DLD1 (cell line): ENCODE results near the gene RETREG3.
"Not testable (repeated sequence)": the region's sequence is repeated elsewhere in the genome, so short reads cannot be mapped to it uniquely, and the experiment has no call there.

ENCODE experiments used
- in situ Hi-C: cut with HindIII; loops from 2 replicates; pipeline ENCODE4 v1.10.0; 2017; ENCODE audit warnings: low sequenced_read_pairs

Gene RETREG3

GRCh38 chr17:42574463-42574862 is 34.7 kb downstream of the RETREG3 start:
- in situ Hi-C loops = no loop called here

- in situ Hi-C loops = no loop called here
Observed at GRCh38 chr17:42573095-42573494, 36.1 kb downstream of the RETREG3 start.

DNA sequence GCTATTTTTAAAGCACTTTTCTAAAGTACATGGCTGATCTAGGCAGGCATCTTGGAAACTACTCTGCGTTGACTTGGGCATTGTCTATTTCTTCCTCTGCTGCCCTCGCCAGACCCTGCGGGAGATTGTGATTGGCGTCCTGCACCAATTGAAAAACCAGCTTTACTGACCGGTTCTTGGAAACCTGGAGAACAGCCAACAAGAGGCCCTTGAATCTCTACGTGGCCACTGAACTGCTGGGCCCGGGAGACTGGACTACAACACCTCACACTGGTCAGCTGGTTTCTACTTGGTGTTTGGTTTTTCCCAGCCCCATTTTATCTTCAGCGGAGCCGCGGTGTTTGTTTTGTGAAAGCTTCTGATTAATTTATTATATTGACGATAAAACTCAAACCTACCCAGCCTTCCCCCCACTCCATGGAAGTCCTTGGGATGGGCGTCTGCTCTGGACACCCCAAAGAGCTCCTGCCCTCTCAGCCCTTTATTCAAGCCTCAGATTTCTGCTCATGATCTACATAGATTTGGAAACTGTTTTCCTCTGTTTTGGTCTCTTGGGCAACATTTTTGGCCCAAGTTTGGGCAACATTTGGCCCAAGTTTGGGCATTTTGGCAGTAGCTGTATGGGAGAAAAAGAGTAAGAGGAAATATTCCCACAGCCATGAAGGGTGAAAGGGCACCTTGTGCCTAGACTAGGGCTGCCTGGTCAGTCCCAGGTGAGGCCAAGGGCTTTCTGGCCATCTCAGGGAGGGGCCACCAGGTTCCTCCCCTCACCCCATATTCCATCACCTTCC is 37.5 kb downstream of the RETREG3 start:
- in situ Hi-C loops = no loop called here

DNA sequence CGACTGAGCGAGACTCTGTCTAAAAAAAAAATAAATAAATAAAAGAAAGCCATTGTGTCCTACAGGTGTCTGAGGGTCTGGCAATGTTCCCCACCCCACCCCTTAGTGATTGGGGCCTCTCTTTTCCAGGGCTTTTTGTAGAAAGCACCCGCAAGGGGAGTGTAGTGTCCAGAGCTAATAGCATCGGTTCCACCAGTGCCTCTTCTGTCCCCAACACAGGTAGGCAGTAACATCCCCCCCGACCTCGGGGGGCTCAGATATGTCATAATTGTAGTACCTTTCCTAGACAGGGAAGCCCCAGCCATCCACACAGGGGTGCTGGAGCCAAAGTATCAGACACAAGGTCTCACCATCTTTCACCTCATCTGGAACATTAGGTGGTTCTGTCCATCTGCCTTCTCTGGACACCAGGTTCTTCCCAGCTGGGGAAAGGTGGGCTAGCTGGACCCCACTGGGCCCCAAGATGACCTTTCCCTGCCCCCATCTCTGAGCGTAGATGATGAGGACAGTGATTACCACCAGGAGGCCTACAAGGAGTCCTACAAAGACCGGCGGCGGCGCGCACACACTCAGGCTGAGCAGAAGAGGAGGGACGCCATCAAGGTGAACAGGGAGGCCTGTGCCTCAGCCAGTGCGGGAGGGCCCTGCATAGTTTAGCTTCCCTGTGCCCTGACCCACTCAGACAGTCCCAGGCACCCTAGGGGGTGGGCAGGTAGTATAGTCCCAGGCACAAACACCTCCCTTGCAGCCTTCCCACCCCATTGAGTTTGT is 40.6 kb downstream of the RETREG3 start:
- in situ Hi-C loops = no loop called here

DNA sequence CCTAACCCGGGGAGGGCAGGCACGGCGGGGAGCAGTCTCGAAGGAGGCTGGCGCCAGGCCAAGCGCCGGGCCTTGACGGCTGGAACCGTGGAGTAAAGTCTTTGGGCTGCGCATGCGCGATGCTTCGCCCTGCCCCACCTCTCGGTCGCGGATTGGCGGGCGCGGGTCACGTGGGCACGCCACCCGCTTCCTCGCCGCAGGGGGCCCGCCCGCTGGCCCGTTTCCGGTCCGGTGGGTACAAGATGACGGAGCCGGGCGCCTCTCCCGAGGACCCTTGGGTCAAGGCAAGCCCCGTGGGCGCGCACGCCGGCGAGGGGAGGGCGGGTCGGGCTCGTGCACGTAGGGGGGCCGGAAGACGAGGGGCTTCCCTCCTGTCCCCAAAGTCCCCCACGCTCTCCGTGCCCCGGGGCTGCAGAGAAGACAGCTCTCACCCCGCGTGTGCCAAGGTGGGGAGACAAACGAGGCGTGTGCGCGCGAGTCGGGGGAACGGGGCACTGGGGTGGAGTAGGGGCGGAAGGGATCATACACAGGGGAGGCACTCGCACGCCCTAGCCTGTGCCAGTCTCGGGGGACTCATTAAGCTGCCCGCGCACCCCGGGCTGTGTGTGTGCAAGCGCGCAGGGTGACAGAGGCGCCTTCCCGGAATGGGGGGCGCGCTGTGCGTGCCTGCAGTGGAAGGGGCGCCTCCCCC is 42.1 kb downstream of the RETREG3 start, which contains the start of gene MLX:
Gene MLX, plus strand, starts transcription at position 218 of the 691 bp plus-strand sequence. Its CDS starts 25 bp downstream, at position 243.
- in situ Hi-C loops = no loop called here

GRCh38 chr17:42566215-42566882 is 42.8 kb downstream of the RETREG3 start:
- in situ Hi-C loops = no loop called here

DNA sequence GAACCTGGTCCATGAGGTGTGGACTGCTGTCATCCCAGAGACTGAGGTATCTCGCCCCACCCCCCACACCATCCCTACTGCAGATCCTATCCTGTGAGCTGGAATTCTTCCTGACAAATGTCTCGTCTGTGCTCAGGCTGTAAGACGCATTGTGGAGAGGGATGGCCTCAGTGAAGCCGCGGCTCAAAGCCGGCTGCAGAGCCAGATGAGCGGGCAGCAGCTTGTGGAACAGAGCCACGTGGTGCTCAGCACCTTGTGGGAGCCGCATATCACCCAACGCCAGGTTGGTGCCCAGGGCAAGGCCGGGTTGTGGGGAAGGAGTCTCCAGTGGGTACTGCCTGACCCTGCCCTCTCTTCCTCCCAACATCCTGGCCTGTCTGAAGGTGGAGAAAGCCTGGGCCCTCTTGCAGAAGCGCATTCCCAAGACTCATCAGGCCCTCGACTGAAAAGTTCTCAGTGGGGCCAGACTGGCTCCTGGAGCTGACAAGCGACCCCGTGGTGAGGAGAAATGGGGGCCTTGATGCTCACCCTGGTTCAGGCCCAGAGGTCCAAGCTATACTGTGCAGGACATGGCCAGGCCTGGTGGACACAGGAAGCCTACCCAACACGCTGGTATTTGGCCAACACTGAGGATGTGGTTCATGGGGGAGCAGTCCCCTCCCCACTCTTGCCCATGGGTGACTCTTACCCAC is 43.5 kb downstream of the RETREG3 start:
- in situ Hi-C loops = no loop called here

DNA sequence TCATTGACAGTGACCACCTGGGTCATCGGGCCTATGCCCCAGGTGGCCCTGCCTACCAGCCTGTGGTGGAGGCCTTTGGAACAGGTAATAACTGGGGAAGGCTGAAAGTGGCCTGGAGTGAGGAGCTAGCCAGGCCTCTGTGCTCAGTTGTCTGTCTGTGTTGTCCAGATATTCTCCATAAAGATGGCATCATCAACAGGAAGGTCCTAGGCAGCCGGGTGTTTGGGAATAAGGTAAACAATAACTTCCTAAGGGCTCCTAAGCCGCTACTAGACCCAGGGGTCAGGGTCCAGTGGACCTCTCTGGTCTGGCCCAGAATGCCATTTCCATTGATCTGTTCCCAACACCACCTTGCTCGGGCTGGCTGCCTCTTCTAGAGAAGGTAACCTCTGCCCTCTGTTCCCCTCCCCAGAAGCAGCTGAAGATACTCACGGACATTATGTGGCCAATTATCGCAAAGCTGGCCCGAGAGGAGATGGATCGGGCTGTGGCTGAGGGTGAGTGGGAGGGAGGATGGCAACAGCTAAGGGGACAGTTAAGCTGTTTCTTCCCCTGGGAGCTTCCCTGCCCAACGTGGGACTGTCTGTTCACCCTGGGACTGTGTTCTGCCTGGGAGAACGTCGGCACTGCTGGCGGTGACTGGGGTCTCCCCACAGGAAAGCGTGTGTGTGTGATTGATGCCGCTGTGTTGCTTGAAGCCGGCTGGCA is 44.2 kb downstream of the RETREG3 start:
- in situ Hi-C loops = no loop called here

GRCh38 chr17:42563950-42564349 is 45.2 kb downstream of the RETREG3 start:
- in situ Hi-C loops = no loop called here

DNA sequence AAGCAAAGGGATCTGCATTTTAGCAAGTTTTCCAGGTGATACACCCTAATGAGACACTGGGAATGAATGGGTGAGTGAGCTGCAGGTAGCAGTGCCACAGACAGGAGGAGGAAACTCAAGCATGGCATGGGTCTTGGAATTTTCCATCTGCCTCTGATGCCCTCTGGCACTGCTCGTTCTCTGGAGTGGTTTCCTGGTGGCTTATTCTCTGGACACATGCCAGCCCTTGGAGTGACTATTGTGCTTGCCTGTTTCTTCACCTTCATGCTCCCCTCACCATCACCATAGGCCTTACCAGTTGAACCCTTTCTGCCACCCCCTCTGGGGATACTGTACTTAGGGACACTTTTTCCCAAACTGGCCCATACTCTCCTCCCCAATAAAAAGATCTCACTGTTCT is 45.6 kb downstream of the RETREG3 start:
- in situ Hi-C loops = no loop called here

DNA sequence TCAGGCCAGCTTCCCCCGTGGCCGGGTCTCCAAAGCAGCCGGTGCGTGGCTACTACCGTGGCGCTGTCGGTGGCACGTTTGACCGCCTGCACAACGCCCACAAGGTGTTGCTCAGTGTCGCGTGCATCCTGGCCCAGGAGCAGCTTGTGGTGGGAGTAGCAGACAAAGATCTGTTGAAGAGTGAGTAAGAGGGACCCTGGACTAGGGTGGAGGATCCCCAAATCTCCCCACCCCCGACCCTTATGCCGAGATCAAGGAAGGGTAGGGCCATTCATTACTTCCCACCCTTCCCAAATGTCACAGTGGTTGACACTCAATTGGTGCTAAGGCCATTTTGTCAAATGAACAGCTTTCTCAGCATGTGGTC is 46.0 kb downstream of the RETREG3 start:
- in situ Hi-C loops = no loop called here

GRCh38 chr17:42562388-42563142 is 46.6 kb downstream of the RETREG3 start:
- in situ Hi-C loops = no loop called here

GRCh38 chr17:42561897-42562387 is 47.2 kb downstream of the RETREG3 start, which contains the start of gene COASY:
TSS of gene COASY (plus strand) at chr17:42562148. CDS start at chr17:42562623, 475 bp downstream.
- in situ Hi-C loops = no loop called here

DNA sequence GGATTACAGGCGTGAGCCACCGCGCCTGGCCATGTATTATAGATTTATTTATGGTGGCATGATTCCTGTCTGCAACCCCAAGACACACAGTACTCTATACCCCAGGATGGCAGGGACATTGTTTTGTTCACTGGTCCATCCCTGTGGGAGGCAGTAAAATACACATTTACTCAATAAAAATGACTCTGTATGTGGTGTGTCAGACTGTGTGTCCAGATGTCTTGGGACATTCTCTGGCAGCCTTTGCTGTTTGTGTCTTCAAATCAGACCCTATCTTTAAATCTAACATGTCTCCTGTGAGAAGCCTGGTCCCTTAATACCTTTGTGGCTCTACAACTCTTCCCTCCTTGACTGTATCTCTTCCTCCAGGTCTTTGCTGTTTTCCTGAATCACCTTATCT is 48.9 kb downstream of the RETREG3 start:
- in situ Hi-C loops = no loop called here

- in situ Hi-C loops = no loop called here
Observed at GRCh38 chr17:42559075-42559474, 50.1 kb downstream of the RETREG3 start.

DNA sequence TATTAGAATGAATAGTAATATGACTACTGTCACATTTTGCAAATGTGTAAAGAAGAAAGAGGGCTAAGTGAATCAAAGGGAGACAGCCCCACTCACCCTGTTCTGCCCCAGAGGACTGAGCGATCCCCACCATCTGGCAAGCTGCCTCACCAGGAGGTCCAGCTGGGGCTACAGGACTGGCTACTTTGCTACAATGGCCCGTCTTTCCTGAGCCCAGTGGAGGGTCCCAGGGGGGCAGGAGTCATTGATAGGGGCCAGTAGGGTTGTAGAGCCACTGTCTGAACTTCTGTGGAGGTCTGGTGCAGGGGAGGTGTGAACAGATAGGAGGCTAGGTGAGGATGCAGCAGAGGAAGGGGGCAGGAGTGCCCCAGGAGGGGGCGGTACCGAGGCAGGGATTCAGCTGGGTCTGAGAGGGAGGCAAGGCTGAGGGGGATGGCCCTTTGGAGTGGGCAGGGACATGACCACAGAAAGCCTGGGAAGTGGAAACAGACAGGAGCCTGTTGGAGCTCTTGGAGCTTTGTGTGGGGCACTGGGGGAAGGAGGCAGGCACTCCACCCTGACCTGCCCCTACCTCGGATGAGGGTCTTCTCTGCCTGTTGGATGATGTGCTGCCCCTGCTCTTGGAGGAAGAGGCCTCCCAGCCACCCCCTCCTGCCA is 53.1 kb downstream of the RETREG3 start:
- in situ Hi-C loops = not testable (repeated sequence)

DNA sequence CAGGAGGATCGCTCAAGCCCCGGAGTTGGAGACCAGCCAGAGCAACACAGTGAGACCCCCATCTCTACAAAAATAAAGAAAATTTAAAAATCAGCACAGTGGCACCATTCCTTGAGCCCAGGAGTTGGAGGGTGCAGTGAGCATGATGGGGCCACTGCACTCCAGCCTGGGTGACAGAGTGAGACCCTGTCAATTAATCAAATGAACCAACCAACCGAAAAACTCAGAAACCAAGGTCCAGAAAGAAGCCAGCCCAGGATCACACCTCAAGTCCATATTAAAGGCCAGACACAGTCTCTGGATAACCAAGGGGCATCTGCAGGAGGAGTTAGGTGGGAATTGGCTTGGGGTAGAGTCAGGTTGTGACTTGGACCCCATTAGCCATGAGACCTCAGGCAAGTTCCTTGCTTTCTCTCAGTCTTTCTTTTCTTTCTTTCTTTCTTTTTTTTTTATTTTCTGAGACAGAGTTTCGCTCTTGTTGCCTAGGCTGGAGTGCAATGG is 54.0 kb downstream of the RETREG3 start:
- in situ Hi-C loops = no loop called here
